Measurements from ENCODE around the gene CAMTA1. TPM values are rescaled to one million over a fixed set of nuclear protein-coding genes. Genes with fewer than 3 reads are reported as not detected.

The CAMTA1 gene
- polyA plus RNA-seq, 1 donor (not counting 4 experiments of a cell fraction or from before 2014, with no cell fraction given): 51.4 TPM

DNA sequence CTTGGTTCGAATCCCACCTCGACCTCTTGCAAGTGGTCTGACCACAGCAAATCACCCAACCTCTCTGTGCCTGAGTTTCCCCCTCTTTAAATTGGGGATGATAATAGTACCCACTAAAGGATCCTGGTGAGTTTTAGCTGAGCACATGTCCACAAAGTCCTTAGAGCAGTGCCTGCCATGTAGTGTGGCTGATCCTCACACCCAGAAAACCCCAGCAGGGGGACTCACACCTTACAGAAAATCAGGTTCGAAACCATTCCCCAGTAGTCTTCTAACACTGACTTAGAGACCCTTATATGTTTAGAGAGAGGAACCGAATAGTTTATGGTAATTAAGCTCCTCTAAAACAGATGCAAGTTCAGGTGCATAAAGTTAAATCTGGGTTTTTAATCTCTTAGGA is 89.0 kb downstream of the CAMTA1 start:
- H3K27ac ChIP-seq (ENCODE audit: control insufficient read depth, insufficient read depth, low read length): no peak overlapping the region
- H3K27me3 ChIP-seq (ENCODE audit: control insufficient read depth, extremely low read depth, insufficient read depth, low read length): no peaks in the 10 kb centered on the region
- H3K9me1 ChIP-seq (ENCODE audit: control insufficient read depth, extremely low read depth, insufficient read depth, low read length): no peaks in the 10 kb centered on the region
- H3K9me3 ChIP-seq (ENCODE audit: control insufficient read depth, low read depth, low read length): no peaks in the 10 kb centered on the region
- no peak for FAIRE-seq
- H3K9ac ChIP-seq (ENCODE audit: control insufficient read depth, extremely low read depth, insufficient read depth, low read length): no peak overlapping the region
- H2AFZ ChIP-seq (ENCODE audit: control insufficient read depth, low read length): no peak overlapping the region
- peaks cover 15% of the 10 kb centered on the region for H3K4me1 ChIP-seq (ENCODE audit: control insufficient read depth, extremely low read depth, insufficient read depth, low read length)
- DNase-seq (ENCODE audit: low read depth, low spot score): no peak
- peaks cover 0 to 2% of the 10 kb centered on the region in 2 experiments for H3K36me3 ChIP-seq (ENCODE audit: control insufficient read depth in 2 of 2, extremely low read depth in 1 of 2, insufficient read depth in 2 of 2, low read length in 2 of 2)
- dilution Hi-C loops (cut with MboI; ENCODE audit: extremely low pct_ligation_motif_present, low sequenced_read_pairs): no loop called here
- H3K4me3 ChIP-seq (ENCODE audit: control insufficient read depth in 2 of 3, extremely low read depth in 1 of 3, insufficient read depth in 2 of 3, low read depth in 1 of 3, low read length in 3 of 3): no peak overlapping the region
- no peak overlapping the region for H3K4me2 ChIP-seq (ENCODE audit: control insufficient read depth, extremely low read depth, insufficient read depth, low read depth, low read length)
- no peaks in the 10 kb centered on the region for H4K20me1 ChIP-seq (ENCODE audit: control insufficient read depth, extremely low read depth, insufficient read depth, low read length)
- H3K79me2 ChIP-seq (ENCODE audit: control insufficient read depth, insufficient read depth, low read length): peaks cover 2% of the 10 kb centered on the region
- TF ChIP-seq, protein P1, sequence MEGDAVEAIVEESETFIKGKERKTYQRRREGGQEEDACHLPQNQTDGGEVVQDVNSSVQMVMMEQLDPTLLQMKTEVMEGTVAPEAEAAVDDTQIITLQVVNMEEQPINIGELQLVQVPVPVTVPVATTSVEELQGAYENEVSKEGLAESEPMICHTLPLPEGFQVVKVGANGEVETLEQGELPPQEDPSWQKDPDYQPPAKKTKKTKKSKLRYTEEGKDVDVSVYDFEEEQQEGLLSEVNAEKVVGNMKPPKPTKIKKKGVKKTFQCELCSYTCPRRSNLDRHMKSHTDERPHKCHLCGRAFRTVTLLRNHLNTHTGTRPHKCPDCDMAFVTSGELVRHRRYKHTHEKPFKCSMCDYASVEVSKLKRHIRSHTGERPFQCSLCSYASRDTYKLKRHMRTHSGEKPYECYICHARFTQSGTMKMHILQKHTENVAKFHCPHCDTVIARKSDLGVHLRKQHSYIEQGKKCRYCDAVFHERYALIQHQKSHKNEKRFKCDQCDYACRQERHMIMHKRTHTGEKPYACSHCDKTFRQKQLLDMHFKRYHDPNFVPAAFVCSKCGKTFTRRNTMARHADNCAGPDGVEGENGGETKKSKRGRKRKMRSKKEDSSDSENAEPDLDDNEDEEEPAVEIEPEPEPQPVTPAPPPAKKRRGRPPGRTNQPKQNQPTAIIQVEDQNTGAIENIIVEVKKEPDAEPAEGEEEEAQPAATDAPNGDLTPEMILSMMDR (optimal IDR thresholded peaks at IDR 0.05 in 1 of 3, IDR thresholded peaks at IDR 0.05 in 1 of 3, conservative IDR thresholded peaks at IDR 0.05 in 1 of 3; ENCODE audit: extremely low read depth in 1 of 3, insufficient read depth in 2 of 3, low read length in 3 of 3): no peak
- no peak for TF ChIP-seq EZH2 (IDR thresholded peaks at IDR 0.05; ENCODE audit: low read length)

DNA sequence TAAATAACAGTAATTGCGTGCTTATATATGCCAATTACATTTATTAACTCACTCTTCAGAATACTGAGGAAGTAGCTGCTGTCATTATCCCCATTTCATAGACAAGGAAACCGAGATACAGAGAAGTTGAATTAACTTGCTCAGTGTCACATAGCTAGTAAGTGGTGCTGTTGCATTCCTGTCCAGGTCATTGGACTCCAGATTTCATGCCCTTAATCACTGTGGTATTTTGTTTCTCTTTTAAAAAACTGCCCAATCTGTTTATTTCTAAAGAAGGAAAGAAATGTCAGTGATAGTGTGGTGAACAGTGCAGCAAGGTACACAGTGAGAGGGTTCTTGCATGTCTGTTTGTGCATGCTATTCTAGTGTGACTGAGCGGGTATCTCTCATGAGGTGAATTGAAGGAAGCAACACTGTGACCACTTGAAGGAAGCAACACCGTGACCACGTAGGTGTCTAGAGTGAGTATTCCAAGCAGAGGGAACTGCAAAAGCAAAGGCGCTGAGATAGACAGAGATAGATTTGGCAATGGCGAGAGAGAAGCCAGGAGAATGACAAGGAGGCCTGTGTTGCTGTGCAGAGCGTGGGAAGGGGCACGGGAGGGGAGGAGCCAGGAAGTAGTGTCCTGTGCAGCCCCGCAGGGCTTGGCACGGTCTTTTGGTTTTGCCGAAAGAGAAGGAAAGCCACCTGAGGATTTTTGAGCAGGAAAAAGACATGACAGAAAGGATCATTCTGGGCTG is 95.9 kb downstream of the CAMTA1 start:
- no peaks in the 10 kb centered on the region for H3K27me3 ChIP-seq (ENCODE audit: control insufficient read depth, extremely low read depth, insufficient read depth, low read length)
- H3K9me3 ChIP-seq (ENCODE audit: control insufficient read depth, low read depth, low read length): no peaks in the 10 kb centered on the region
- no peaks in the 10 kb centered on the region for H4K20me1 ChIP-seq (ENCODE audit: control insufficient read depth, extremely low read depth, insufficient read depth, low read length)
- no peak overlapping the region for H3K4me2 ChIP-seq (ENCODE audit: control insufficient read depth, extremely low read depth, insufficient read depth, low read depth, low read length)
- H3K9me1 ChIP-seq (ENCODE audit: control insufficient read depth, extremely low read depth, insufficient read depth, low read length): no peaks in the 10 kb centered on the region
- no peaks in the 10 kb centered on the region for H3K4me1 ChIP-seq (ENCODE audit: control insufficient read depth, extremely low read depth, insufficient read depth, low read length)
- FAIRE-seq (no peak), DNase-seq (ENCODE audit: low read depth, low spot score) (no peak)
- dilution Hi-C loops (cut with MboI; ENCODE audit: extremely low pct_ligation_motif_present, low sequenced_read_pairs): no loop called here
- TF ChIP-seq, protein P1 (optimal IDR thresholded peaks at IDR 0.05 in 1 of 3, IDR thresholded peaks at IDR 0.05 in 1 of 3, conservative IDR thresholded peaks at IDR 0.05 in 1 of 3; ENCODE audit: extremely low read depth in 1 of 3, insufficient read depth in 2 of 3, low read length in 3 of 3): no peak
- TF ChIP-seq EZH2 (IDR thresholded peaks at IDR 0.05; ENCODE audit: low read length): no peak
- no peak overlapping the region for H3K4me3 ChIP-seq (ENCODE audit: control insufficient read depth in 2 of 3, extremely low read depth in 1 of 3, insufficient read depth in 2 of 3, low read depth in 1 of 3, low read length in 3 of 3)
- H3K9ac ChIP-seq (ENCODE audit: control insufficient read depth, extremely low read depth, insufficient read depth, low read length): no peak overlapping the region
- no peak overlapping the region for H2AFZ ChIP-seq (ENCODE audit: control insufficient read depth, low read length)
- peaks cover 0 to 2% of the 10 kb centered on the region in 2 experiments for H3K36me3 ChIP-seq (ENCODE audit: control insufficient read depth in 2 of 2, extremely low read depth in 1 of 2, insufficient read depth in 2 of 2, low read length in 2 of 2)
- no peaks in the 10 kb centered on the region for H3K79me2 ChIP-seq (ENCODE audit: control insufficient read depth, insufficient read depth, low read length)
- H3K27ac ChIP-seq (ENCODE audit: control insufficient read depth, insufficient read depth, low read length): no peak overlapping the region

All from keratinocyte (primary cell).